Measurements from ENCODE around the gene ITGA11.

Gene ITGA11

GRCh38 chr15:68309024-68309423 is 122.9 kb downstream of the ITGA11 start:
- H3K4me3 ChIP-seq (ENCODE audit: low read depth in 1 of 2, low read length in 2 of 2), result no peak overlapping the region
- H3K27ac ChIP-seq (ENCODE audit: low read length), result no peak overlapping the region
- H3K36me3 ChIP-seq (ENCODE audit: control insufficient read depth in 1 of 2, insufficient read depth in 2 of 2, low read length in 2 of 2), result no peaks in the 10 kb centered on the region
- no peaks in the 10 kb centered on the region for H3K9me3 ChIP-seq (ENCODE audit: control insufficient read depth in 1 of 2, low read length in 2 of 2)
- no peaks in the 10 kb centered on the region for H3K27me3 ChIP-seq (ENCODE audit: low read depth, low read length)
- peaks cover 0 to 4% of the 10 kb centered on the region in 2 donors for H3K4me1 ChIP-seq (ENCODE audit: control insufficient read depth in 1 of 2, insufficient read depth in 2 of 2, low read length in 2 of 2)

GRCh38 chr15:68307131-68307928 is 124.6 kb downstream of the ITGA11 start:
- Histone ChIP-seq H3K9me3 (ENCODE audit: control insufficient read depth in 1 of 2, low read length in 2 of 2) (no peaks in the 10 kb centered on the region), H3K27ac (ENCODE audit: low read length) (no peak overlapping the region), H3K27me3 (ENCODE audit: low read depth, low read length) (no peaks in the 10 kb centered on the region), H3K4me3 (ENCODE audit: low read depth in 1 of 2, low read length in 2 of 2) (no peak overlapping the region), H3K36me3 (ENCODE audit: control insufficient read depth in 1 of 2, insufficient read depth in 2 of 2, low read length in 2 of 2) (no peaks in the 10 kb centered on the region), H3K4me1 (ENCODE audit: control insufficient read depth in 1 of 2, insufficient read depth in 2 of 2, low read length in 2 of 2) (peaks cover 0 to 4% of the 10 kb centered on the region in 2 donors)

GRCh38 chr15:68305420-68305871 is 126.5 kb downstream of the ITGA11 start:
- Histone ChIP-seq H3K4me3 (ENCODE audit: low read depth in 1 of 2, low read length in 2 of 2) (no peak overlapping the region), H3K36me3 (ENCODE audit: control insufficient read depth in 1 of 2, insufficient read depth in 2 of 2, low read length in 2 of 2) (no peaks in the 10 kb centered on the region), H3K27me3 (ENCODE audit: low read depth, low read length) (no peaks in the 10 kb centered on the region), H3K4me1 (ENCODE audit: control insufficient read depth in 1 of 2, insufficient read depth in 2 of 2, low read length in 2 of 2) (peaks cover 0 to 4% of the 10 kb centered on the region in 2 donors), H3K9me3 (ENCODE audit: control insufficient read depth in 1 of 2, low read length in 2 of 2) (no peaks in the 10 kb centered on the region), H3K27ac (ENCODE audit: low read length) (no peak overlapping the region)

- no peaks in the 10 kb centered on the region for H3K9me3 ChIP-seq (ENCODE audit: control insufficient read depth in 1 of 2, low read length in 2 of 2)
- H3K27ac ChIP-seq (ENCODE audit: low read length), result no peak overlapping the region
- no peaks in the 10 kb centered on the region for H3K27me3 ChIP-seq (ENCODE audit: low read depth, low read length)
- no peaks in the 10 kb centered on the region for H3K36me3 ChIP-seq (ENCODE audit: control insufficient read depth in 1 of 2, insufficient read depth in 2 of 2, low read length in 2 of 2)
- H3K4me1 ChIP-seq (ENCODE audit: control insufficient read depth in 1 of 2, insufficient read depth in 2 of 2, low read length in 2 of 2), result peaks cover under 1 to 9% of the 10 kb centered on the region in 2 donors
- no peak overlapping the region for H3K4me3 ChIP-seq (ENCODE audit: low read depth in 1 of 2, low read length in 2 of 2)
Measured at GRCh38 chr15:68304589-68305337, 127.2 kb downstream of the ITGA11 start.

GRCh38 chr15:68303560-68304436 is 128.2 kb downstream of the ITGA11 start:
- H3K9me3 ChIP-seq (ENCODE audit: control insufficient read depth in 1 of 2, low read length in 2 of 2), result no peaks in the 10 kb centered on the region
- no peak overlapping the region for H3K4me3 ChIP-seq (ENCODE audit: low read depth in 1 of 2, low read length in 2 of 2)
- H3K36me3 ChIP-seq (ENCODE audit: control insufficient read depth in 1 of 2, insufficient read depth in 2 of 2, low read length in 2 of 2), result no peaks in the 10 kb centered on the region
- no peaks in the 10 kb centered on the region for H3K27me3 ChIP-seq (ENCODE audit: low read depth, low read length)
- peaks cover 6 to 19% of the 10 kb centered on the region in 2 donors for H3K4me1 ChIP-seq (ENCODE audit: control insufficient read depth in 1 of 2, insufficient read depth in 2 of 2, low read length in 2 of 2)
- H3K27ac ChIP-seq (ENCODE audit: low read length), result no peak overlapping the region

- Histone ChIP-seq H3K27me3 (ENCODE audit: low read depth, low read length) (no peaks in the 10 kb centered on the region), H3K4me3 (ENCODE audit: low read depth in 1 of 2, low read length in 2 of 2) (no peak overlapping the region), H3K27ac (ENCODE audit: low read length) (no peak overlapping the region), H3K4me1 (ENCODE audit: control insufficient read depth in 1 of 2, insufficient read depth in 2 of 2, low read length in 2 of 2) (peaks cover 6 to 21% of the 10 kb centered on the region in 2 donors), H3K36me3 (ENCODE audit: control insufficient read depth in 1 of 2, insufficient read depth in 2 of 2, low read length in 2 of 2) (no peaks in the 10 kb centered on the region), H3K9me3 (ENCODE audit: control insufficient read depth in 1 of 2, low read length in 2 of 2) (no peaks in the 10 kb centered on the region)
Measured at GRCh38 chr15:68303134-68303533, 128.8 kb downstream of the ITGA11 start.

GRCh38 chr15:68302729-68303128 is 129.2 kb downstream of the ITGA11 start:
- Histone ChIP-seq H3K27ac (ENCODE audit: low read length) (no peak overlapping the region), H3K9me3 (ENCODE audit: control insufficient read depth in 1 of 2, low read length in 2 of 2) (no peaks in the 10 kb centered on the region), H3K4me1 (ENCODE audit: control insufficient read depth in 1 of 2, insufficient read depth in 2 of 2, low read length in 2 of 2) (peaks cover 6 to 21% of the 10 kb centered on the region in 2 donors), H3K36me3 (ENCODE audit: control insufficient read depth in 1 of 2, insufficient read depth in 2 of 2, low read length in 2 of 2) (peaks cover 0 to under 1% of the 10 kb centered on the region in 2 donors), H3K4me3 (ENCODE audit: low read depth in 1 of 2, low read length in 2 of 2) (no peak overlapping the region), H3K27me3 (ENCODE audit: low read depth, low read length) (no peaks in the 10 kb centered on the region)

GRCh38 chr15:68301301-68301700 is 130.7 kb downstream of the ITGA11 start:
- H3K4me3 ChIP-seq (ENCODE audit: low read depth in 1 of 2, low read length in 2 of 2), result no peak overlapping the region
- H3K36me3 ChIP-seq (ENCODE audit: control insufficient read depth in 1 of 2, insufficient read depth in 2 of 2, low read length in 2 of 2), result peaks cover 0 to 3% of the 10 kb centered on the region in 2 donors
- no peaks in the 10 kb centered on the region for H3K9me3 ChIP-seq (ENCODE audit: control insufficient read depth in 1 of 2, low read length in 2 of 2)
- H3K27ac ChIP-seq (ENCODE audit: low read length), result no peak overlapping the region
- peaks cover 6 to 21% of the 10 kb centered on the region in 2 donors for H3K4me1 ChIP-seq (ENCODE audit: control insufficient read depth in 1 of 2, insufficient read depth in 2 of 2, low read length in 2 of 2)
- no peaks in the 10 kb centered on the region for H3K27me3 ChIP-seq (ENCODE audit: low read depth, low read length)

- Histone ChIP-seq H3K9me3 (ENCODE audit: control insufficient read depth in 1 of 2, low read length in 2 of 2) (no peaks in the 10 kb centered on the region), H3K27me3 (ENCODE audit: low read depth, low read length) (no peaks in the 10 kb centered on the region), H3K36me3 (ENCODE audit: control insufficient read depth in 1 of 2, insufficient read depth in 2 of 2, low read length in 2 of 2) (peaks cover 0 to 3% of the 10 kb centered on the region in 2 donors), H3K27ac (ENCODE audit: low read length) (peak overlapping the region; percentile 42), H3K4me3 (ENCODE audit: low read depth in 1 of 2, low read length in 2 of 2) (no peak overlapping the region), H3K4me1 (ENCODE audit: control insufficient read depth in 1 of 2, insufficient read depth in 2 of 2, low read length in 2 of 2) (peaks cover 6 to 26% of the 10 kb centered on the region in 2 donors)
Measured at GRCh38 chr15:68300115-68300940, 131.6 kb downstream of the ITGA11 start.

GRCh38 chr15:68299436-68299835 is 132.5 kb downstream of the ITGA11 start:
- H3K4me3 ChIP-seq (ENCODE audit: low read depth in 1 of 2, low read length in 2 of 2), result peak overlapping the region; percentile 41 to 54

More at GRCh38 chr15:68299436-68299835, 132.5 kb downstream of the ITGA11 start:
- peaks cover 6 to 35% of the 10 kb centered on the region in 2 donors for H3K4me1 ChIP-seq (ENCODE audit: control insufficient read depth in 1 of 2, insufficient read depth in 2 of 2, low read length in 2 of 2)
- H3K27me3 ChIP-seq (ENCODE audit: low read depth, low read length), result no peaks in the 10 kb centered on the region
- H3K27ac ChIP-seq (ENCODE audit: low read length), result peak overlapping the region; percentile 42
- no peaks in the 10 kb centered on the region for H3K9me3 ChIP-seq (ENCODE audit: control insufficient read depth in 1 of 2, low read length in 2 of 2)
- H3K36me3 ChIP-seq (ENCODE audit: control insufficient read depth in 1 of 2, insufficient read depth in 2 of 2, low read length in 2 of 2), result peaks cover 0 to 3% of the 10 kb centered on the region in 2 donors
